Measurements from ENCODE around the gene MTRR.

Gene MTRR

DNA sequence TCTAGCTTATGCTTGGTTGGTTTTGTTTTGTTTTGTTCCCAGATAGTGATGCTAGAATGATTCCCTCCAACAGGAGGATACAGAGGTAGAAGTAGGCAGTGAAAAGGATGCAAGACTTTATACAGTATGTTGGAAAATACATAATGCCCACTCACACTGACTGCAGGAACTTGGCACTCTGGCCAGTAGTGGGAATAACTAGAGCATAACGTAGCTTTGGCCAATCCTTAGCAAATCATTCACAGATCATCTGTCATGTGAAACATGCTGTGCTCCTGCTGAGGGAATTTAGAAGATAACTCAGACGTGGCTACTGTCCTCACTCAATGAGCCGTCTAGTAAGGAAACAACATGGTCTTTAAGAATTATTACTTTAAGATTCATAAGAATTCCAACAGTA lies 31.5 kb upstream of the MTRR start:
- no peak overlapping the region for H3K9ac ChIP-seq (ENCODE audit: low read depth, low read length)
- no peaks in the 10 kb centered on the region for H3K36me3 ChIP-seq (ENCODE audit: insufficient read depth, low read length)
- no peaks in the 10 kb centered on the region for H3K79me2 ChIP-seq (ENCODE audit: insufficient read depth, low read length)
- H3K4me1 ChIP-seq (ENCODE audit: insufficient read depth, low read length): no peaks in the 10 kb centered on the region
- H3K27ac ChIP-seq (ENCODE audit: low read length): no peak overlapping the region
- DNase-seq (no peak), ATAC-seq (ENCODE audit: insufficient read depth, low read depth) (no peak)
- no peaks in the 10 kb centered on the region for H4K20me1 ChIP-seq (ENCODE audit: insufficient read depth, low read length)
- TF ChIP-seq EZH2 (IDR thresholded peaks at IDR 0.05; ENCODE audit: borderline replicate concordance, low read depth, low read length, severe bottlenecking): no peak
- TF ChIP-seq, protein P1, sequence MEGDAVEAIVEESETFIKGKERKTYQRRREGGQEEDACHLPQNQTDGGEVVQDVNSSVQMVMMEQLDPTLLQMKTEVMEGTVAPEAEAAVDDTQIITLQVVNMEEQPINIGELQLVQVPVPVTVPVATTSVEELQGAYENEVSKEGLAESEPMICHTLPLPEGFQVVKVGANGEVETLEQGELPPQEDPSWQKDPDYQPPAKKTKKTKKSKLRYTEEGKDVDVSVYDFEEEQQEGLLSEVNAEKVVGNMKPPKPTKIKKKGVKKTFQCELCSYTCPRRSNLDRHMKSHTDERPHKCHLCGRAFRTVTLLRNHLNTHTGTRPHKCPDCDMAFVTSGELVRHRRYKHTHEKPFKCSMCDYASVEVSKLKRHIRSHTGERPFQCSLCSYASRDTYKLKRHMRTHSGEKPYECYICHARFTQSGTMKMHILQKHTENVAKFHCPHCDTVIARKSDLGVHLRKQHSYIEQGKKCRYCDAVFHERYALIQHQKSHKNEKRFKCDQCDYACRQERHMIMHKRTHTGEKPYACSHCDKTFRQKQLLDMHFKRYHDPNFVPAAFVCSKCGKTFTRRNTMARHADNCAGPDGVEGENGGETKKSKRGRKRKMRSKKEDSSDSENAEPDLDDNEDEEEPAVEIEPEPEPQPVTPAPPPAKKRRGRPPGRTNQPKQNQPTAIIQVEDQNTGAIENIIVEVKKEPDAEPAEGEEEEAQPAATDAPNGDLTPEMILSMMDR (IDR thresholded peaks at IDR 0.05; ENCODE audit: borderline replicate concordance, extremely low read depth, low read length, poor library complexity, severe bottlenecking): no peak
- H3K4me2 ChIP-seq (ENCODE audit: insufficient read depth, low read length): no peak overlapping the region
- H2AFZ ChIP-seq (ENCODE audit: low read depth, low read length): no peak overlapping the region
- no peaks in the 10 kb centered on the region for H3K9me3 ChIP-seq (ENCODE audit: insufficient read depth, low read length, severe bottlenecking)
- no peak overlapping the region for H3K4me3 ChIP-seq (ENCODE audit: low read depth in 1 of 2, low read length in 2 of 2)
- no peaks in the 10 kb centered on the region for H3K27me3 ChIP-seq (ENCODE audit: insufficient read depth, low read length, poor library complexity)

DNA sequence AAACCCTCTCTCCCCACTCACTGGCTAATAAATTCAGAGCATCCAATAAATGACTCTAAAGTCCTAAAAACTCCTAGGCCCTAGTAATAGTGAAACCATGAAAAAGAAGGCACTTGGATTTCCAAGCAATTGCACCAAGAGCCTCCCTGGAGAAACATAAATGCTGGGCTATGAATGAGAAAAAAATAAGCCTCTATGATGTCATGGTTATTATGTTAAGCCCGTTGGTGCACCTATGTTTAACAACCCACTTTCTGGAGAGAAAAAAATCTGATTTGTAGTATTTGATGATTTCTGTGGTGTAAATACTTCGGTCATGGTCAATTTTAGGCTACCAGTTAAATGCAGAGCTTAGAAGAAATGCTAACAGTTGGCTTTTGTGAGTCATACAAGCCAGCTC lies 26.4 kb upstream of the MTRR start:
- Histone ChIP-seq H3K27ac (ENCODE audit: low read length) (no peak overlapping the region), H3K4me3 (ENCODE audit: low read depth in 1 of 2, low read length in 2 of 2) (no peak overlapping the region), H3K4me1 (ENCODE audit: insufficient read depth, low read length) (no peaks in the 10 kb centered on the region), H3K79me2 (ENCODE audit: insufficient read depth, low read length) (no peaks in the 10 kb centered on the region), H3K9me3 (ENCODE audit: insufficient read depth, low read length, severe bottlenecking) (no peaks in the 10 kb centered on the region), H3K4me2 (ENCODE audit: insufficient read depth, low read length) (no peak overlapping the region), H4K20me1 (ENCODE audit: insufficient read depth, low read length) (no peaks in the 10 kb centered on the region), H2AFZ (ENCODE audit: low read depth, low read length) (no peak overlapping the region), H3K27me3 (ENCODE audit: insufficient read depth, low read length, poor library complexity) (peaks cover 5% of the 10 kb centered on the region), H3K36me3 (ENCODE audit: insufficient read depth, low read length) (no peaks in the 10 kb centered on the region), H3K9ac (ENCODE audit: low read depth, low read length) (no peak overlapping the region)
- DNase-seq: no peak
- no peak for ATAC-seq (ENCODE audit: insufficient read depth, low read depth)
- TF ChIP-seq, protein P1 (IDR thresholded peaks at IDR 0.05; ENCODE audit: borderline replicate concordance, extremely low read depth, low read length, poor library complexity, severe bottlenecking): no peak
- no peak for TF ChIP-seq EZH2 (IDR thresholded peaks at IDR 0.05; ENCODE audit: borderline replicate concordance, low read depth, low read length, severe bottlenecking)

DNA sequence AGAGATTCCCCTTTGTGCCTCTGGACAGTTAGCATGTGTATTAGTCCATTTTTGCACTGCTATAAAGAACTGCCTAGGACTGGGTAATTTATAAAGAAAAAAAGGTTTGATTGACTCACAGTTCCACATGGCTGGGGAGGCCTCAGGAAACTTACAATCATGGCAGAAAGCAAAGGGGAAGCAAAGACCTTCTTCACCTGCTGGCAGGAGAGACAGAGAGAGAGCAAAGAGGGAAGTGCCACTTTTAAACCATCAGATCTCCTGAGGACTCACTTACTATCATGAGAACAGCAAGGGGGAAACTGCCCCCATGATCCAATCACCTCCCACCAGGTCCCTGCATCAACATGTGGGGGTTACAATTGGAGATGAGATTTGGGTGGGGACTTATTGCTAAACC lies 24.0 kb upstream of the MTRR start:
- Histone ChIP-seq H3K4me1 (ENCODE audit: insufficient read depth, low read length) (no peaks in the 10 kb centered on the region), H3K36me3 (ENCODE audit: insufficient read depth, low read length) (no peaks in the 10 kb centered on the region), H3K9me3 (ENCODE audit: insufficient read depth, low read length, severe bottlenecking) (no peaks in the 10 kb centered on the region), H3K4me3 (ENCODE audit: low read depth in 1 of 2, low read length in 2 of 2) (no peak overlapping the region), H3K4me2 (ENCODE audit: insufficient read depth, low read length) (no peak overlapping the region), H3K27ac (ENCODE audit: low read length) (no peak overlapping the region), H4K20me1 (ENCODE audit: insufficient read depth, low read length) (no peaks in the 10 kb centered on the region), H3K27me3 (ENCODE audit: insufficient read depth, low read length, poor library complexity) (peaks cover 5% of the 10 kb centered on the region), H2AFZ (ENCODE audit: low read depth, low read length) (no peak overlapping the region), H3K9ac (ENCODE audit: low read depth, low read length) (no peak overlapping the region), H3K79me2 (ENCODE audit: insufficient read depth, low read length) (no peaks in the 10 kb centered on the region)
- no peak for ATAC-seq (ENCODE audit: insufficient read depth, low read depth)
- no peak for DNase-seq
- TF ChIP-seq, protein P1 (IDR thresholded peaks at IDR 0.05; ENCODE audit: borderline replicate concordance, extremely low read depth, low read length, poor library complexity, severe bottlenecking): no peak
- TF ChIP-seq EZH2 (IDR thresholded peaks at IDR 0.05; ENCODE audit: borderline replicate concordance, low read depth, low read length, severe bottlenecking): no peak

DNA sequence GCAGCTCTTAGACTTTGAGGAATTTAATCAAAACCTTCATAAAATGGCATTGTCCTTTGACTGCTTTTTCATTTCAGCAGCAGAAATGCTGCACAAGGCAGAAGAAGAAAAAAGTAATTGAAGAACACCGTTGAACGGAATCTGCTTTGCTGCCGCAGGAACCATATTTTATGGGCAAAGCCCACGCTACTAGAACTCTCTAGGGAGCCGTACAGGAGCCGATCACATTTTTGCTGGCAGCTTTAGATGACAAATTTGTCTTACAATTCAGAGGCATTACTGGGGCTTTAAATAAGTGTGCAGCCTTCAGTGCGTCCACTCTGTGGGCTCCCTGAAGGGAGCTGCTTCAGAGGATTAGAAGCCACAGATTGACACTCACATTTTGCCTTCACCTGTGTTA lies 23.4 kb upstream of the MTRR start:
- no peak overlapping the region for H3K9ac ChIP-seq (ENCODE audit: low read depth, low read length)
- TF ChIP-seq, protein P1 (IDR thresholded peaks at IDR 0.05; ENCODE audit: borderline replicate concordance, extremely low read depth, low read length, poor library complexity, severe bottlenecking): no peak
- TF ChIP-seq EZH2 (IDR thresholded peaks at IDR 0.05; ENCODE audit: borderline replicate concordance, low read depth, low read length, severe bottlenecking): no peak

More for the DNA sequence above, 23.4 kb upstream of the MTRR start:
- Histone ChIP-seq H4K20me1 (ENCODE audit: insufficient read depth, low read length) (no peaks in the 10 kb centered on the region), H2AFZ (ENCODE audit: low read depth, low read length) (no peak overlapping the region), H3K36me3 (ENCODE audit: insufficient read depth, low read length) (no peaks in the 10 kb centered on the region), H3K9me3 (ENCODE audit: insufficient read depth, low read length, severe bottlenecking) (no peaks in the 10 kb centered on the region), H3K27ac (ENCODE audit: low read length) (no peak overlapping the region), H3K4me3 (ENCODE audit: low read depth in 1 of 2, low read length in 2 of 2) (no peak overlapping the region), H3K4me1 (ENCODE audit: insufficient read depth, low read length) (no peaks in the 10 kb centered on the region), H3K79me2 (ENCODE audit: insufficient read depth, low read length) (no peaks in the 10 kb centered on the region), H3K4me2 (ENCODE audit: insufficient read depth, low read length) (no peak overlapping the region), H3K27me3 (ENCODE audit: insufficient read depth, low read length, poor library complexity) (peaks cover 5% of the 10 kb centered on the region)
- ATAC-seq (ENCODE audit: insufficient read depth, low read depth): no peak
- DNase-seq: no peak

All from DND-41 (cell line).